Ovary (tissue), 3 donors: ENCODE measurements around the gene CFAP90.

Source experiments
- EP300 ChIP-seq: sonication (generic); formaldehyde crosslinking; IDR thresholded peaks from one replicate; pipeline ENCODE4 v1.6.1; 2017; ENCODE audit warnings: antibody characterized with exemption
- POLR2A ChIP-seq: fragments of 450-650 bp; IDR thresholded peaks from one replicate; pipeline ENCODE4 v1.6.1; 2017; ENCODE audit warnings: antibody characterized with exemption, mild to moderate bottlenecking, moderate library complexity
- TF ChIP-seq, protein P1 (sequence below), 3 donors: fragments of 450-650 bp in 2 of 3; fragments of 200-600 bp in 1 of 3; IDR thresholded peaks; one replicate each; pipeline versions ENCODE4 v1.5.1 to v1.8.0; 2016 to 2022; ENCODE audit warnings: antibody characterized with exemption in 3 of 3, mild to moderate bottlenecking in 1 of 3
- donor health status: DM: no; HTN: no; CAD: no.

DNA sequence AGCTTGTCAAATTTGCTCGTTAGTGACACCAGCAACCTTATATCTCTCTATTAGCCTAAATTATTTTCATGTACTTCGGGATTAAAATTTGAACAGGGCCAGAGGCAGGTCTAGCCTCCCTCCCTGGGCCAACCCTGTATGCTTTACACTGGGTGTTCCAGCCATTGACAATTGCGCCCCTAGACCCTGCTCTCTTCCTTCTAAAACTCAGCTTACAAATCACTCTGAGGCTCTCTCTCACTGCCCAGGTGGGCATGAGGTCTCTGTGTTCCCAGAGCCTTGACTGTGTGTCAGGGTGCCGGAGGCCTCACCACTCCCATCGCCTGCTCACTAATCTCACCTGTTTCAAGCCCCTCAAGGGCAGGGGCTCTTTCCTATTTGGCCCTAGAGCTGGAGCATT is 6.4 kb upstream of the CFAP90 start:
- TF ChIP-seq EP300 (no peak), POLR2A (no peak)
- TF ChIP-seq, protein P1, sequence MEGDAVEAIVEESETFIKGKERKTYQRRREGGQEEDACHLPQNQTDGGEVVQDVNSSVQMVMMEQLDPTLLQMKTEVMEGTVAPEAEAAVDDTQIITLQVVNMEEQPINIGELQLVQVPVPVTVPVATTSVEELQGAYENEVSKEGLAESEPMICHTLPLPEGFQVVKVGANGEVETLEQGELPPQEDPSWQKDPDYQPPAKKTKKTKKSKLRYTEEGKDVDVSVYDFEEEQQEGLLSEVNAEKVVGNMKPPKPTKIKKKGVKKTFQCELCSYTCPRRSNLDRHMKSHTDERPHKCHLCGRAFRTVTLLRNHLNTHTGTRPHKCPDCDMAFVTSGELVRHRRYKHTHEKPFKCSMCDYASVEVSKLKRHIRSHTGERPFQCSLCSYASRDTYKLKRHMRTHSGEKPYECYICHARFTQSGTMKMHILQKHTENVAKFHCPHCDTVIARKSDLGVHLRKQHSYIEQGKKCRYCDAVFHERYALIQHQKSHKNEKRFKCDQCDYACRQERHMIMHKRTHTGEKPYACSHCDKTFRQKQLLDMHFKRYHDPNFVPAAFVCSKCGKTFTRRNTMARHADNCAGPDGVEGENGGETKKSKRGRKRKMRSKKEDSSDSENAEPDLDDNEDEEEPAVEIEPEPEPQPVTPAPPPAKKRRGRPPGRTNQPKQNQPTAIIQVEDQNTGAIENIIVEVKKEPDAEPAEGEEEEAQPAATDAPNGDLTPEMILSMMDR (IDR thresholded peaks at IDR 0.05) = no peak
